H9 (cell line): Measurements from ENCODE around the gene GTPBP4. TPM values are rescaled to one million over a fixed set of nuclear protein-coding genes. Genes with fewer than 3 reads are reported as not detected.

Experiments used
- DNase-seq: peaks from one replicate; pipeline ENCODE4 v3.0.0-alpha.2; 2017
- H2AFZ ChIP-seq: one replicate; pipeline ENCODE4 v1.6.1; 2013; ENCODE audit warnings: mild to moderate bottlenecking, low read length, control low read depth, moderate library complexity
- H2AK5ac ChIP-seq: 2 replicates; pipeline ENCODE4 v1.6.1; 2013; ENCODE audit warnings: low read length, control low read depth, mixed read lengths; ENCODE audit not compliant: insufficient read length
- H2BK120ac ChIP-seq: one replicate; pipeline ENCODE4 v1.6.1; 2013; ENCODE audit warnings: low read depth, mild to moderate bottlenecking, low read length, control low read depth, inconsistent platforms; ENCODE audit not compliant: poor library complexity, severe bottlenecking
- H2BK12ac ChIP-seq: 2 replicates; pipeline ENCODE4 v1.6.1; 2013; ENCODE audit warnings: low read length, control low read depth, mixed read lengths, low read depth; ENCODE audit not compliant: insufficient read length
- H2BK15ac ChIP-seq: 2 replicates; pipeline ENCODE4 v1.6.1; 2013; ENCODE audit warnings: low read depth, low read length, control low read depth
- H2BK20ac ChIP-seq: one replicate; pipeline ENCODE4 v1.6.1; 2013; ENCODE audit warnings: low read depth, mild to moderate bottlenecking, low read length, control low read depth, inconsistent platforms; ENCODE audit not compliant: poor library complexity, severe bottlenecking
- H2BK5ac ChIP-seq: 2 replicates; pipeline ENCODE4 v1.6.1; 2013; ENCODE audit warnings: low read length, control low read depth, mixed read lengths; ENCODE audit not compliant: insufficient read length
- H3K14ac ChIP-seq: 2 replicates; pipeline ENCODE4 v1.6.1; 2013; ENCODE audit warnings: low read length, control low read depth; ENCODE audit not compliant: insufficient read depth
- H3K18ac ChIP-seq: 2 replicates; pipeline ENCODE4 v1.6.1; 2013; ENCODE audit warnings: low read depth, mild to moderate bottlenecking, mixed read lengths, low read length, control low read depth; ENCODE audit not compliant: insufficient read length
- H3K23ac ChIP-seq: 2 replicates; pipeline ENCODE4 v1.6.1; 2013; ENCODE audit warnings: low read length, control low read depth, mixed read lengths, low read depth; ENCODE audit not compliant: insufficient read length
- H3K23me2 ChIP-seq: 2 replicates; pipeline ENCODE4 v1.6.1; 2013; ENCODE audit warnings: low read depth, mild to moderate bottlenecking, mixed read lengths, low read length, control low read depth; ENCODE audit not compliant: insufficient read length, poor library complexity, severe bottlenecking
- H3K27ac ChIP-seq: 2 replicates; pipeline ENCODE4 v1.5.1; 2013; ENCODE audit warnings: low read length, control low read depth, mixed read lengths, low read depth; ENCODE audit not compliant: insufficient read length
- H3K27me3 ChIP-seq: 2 replicates; pipeline ENCODE4 v1.6.1; 2013; ENCODE audit warnings: low read length, control low read depth, inconsistent platforms; ENCODE audit not compliant: insufficient read depth
- H3K4ac ChIP-seq: 2 replicates; pipeline ENCODE4 v1.6.1; 2013; ENCODE audit warnings: low read depth, mild to moderate bottlenecking, control low read depth, inconsistent platforms, low read length, moderate library complexity
- H3K4me1 ChIP-seq: 2 replicates; pipeline ENCODE4 v1.6.1; 2013; ENCODE audit warnings: low read length, control low read depth, inconsistent platforms; ENCODE audit not compliant: insufficient read depth
- H3K4me2 ChIP-seq: 2 replicates; pipeline ENCODE4 v1.6.1; 2013; ENCODE audit warnings: low read length, control low read depth, mixed read lengths; ENCODE audit not compliant: insufficient read length, insufficient read depth
- H3K56ac ChIP-seq: 2 replicates; pipeline ENCODE4 v1.6.1; 2013; ENCODE audit warnings: low read depth, mild to moderate bottlenecking, mixed read lengths, low read length, control low read depth; ENCODE audit not compliant: insufficient read length
- H3K79me1 ChIP-seq: 2 replicates; pipeline ENCODE4 v1.6.1; 2013; ENCODE audit warnings: low read depth, mild to moderate bottlenecking, moderate library complexity, low read length, control low read depth, inconsistent platforms; ENCODE audit not compliant: insufficient read depth, poor library complexity, severe bottlenecking
- H3K79me2 ChIP-seq: 2 replicates; pipeline ENCODE4 v1.6.1; 2013; ENCODE audit warnings: low read length, control low read depth, inconsistent platforms; ENCODE audit not compliant: insufficient read depth
- H3K9ac ChIP-seq: 2 replicates; pipeline ENCODE4 v1.6.1; 2013; ENCODE audit warnings: low read length, control low read depth, mixed read lengths; ENCODE audit not compliant: insufficient read length; ENCODE audit errors: extremely low read depth
- H3K9me3 ChIP-seq: one replicate; pipeline ENCODE4 v1.6.1; 2013; ENCODE audit warnings: low read depth, low read length, inconsistent platforms; ENCODE audit not compliant: control insufficient read depth
- H3T11ph ChIP-seq: one replicate; pipeline ENCODE4 v1.6.1; 2013; ENCODE audit warnings: mild to moderate bottlenecking, low read length, control low read depth, inconsistent platforms
- H4K20me1 ChIP-seq: one replicate; pipeline ENCODE4 v1.6.1; 2013; ENCODE audit not compliant: control insufficient read depth, insufficient read length, insufficient read depth
- H4K5ac ChIP-seq: 2 replicates; pipeline ENCODE4 v1.6.1; 2013; ENCODE audit warnings: low read depth, mild to moderate bottlenecking, mixed read lengths, low read length, control low read depth; ENCODE audit not compliant: insufficient read length
- H4K8ac ChIP-seq: replicated peaks from 2 replicates; pipeline ENCODE4 v1.6.1; 2013; ENCODE audit warnings: low read length, control low read depth, mixed read lengths, low read depth; ENCODE audit not compliant: insufficient read length
- H4K91ac ChIP-seq: 2 replicates; pipeline ENCODE4 v1.6.1; 2013; ENCODE audit warnings: low read depth, mild to moderate bottlenecking, moderate library complexity, mixed read lengths, low read length, control low read depth; ENCODE audit not compliant: insufficient read length
- H3K27ac Mint-ChIP-seq, 3 experiments: 2 replicates in 2 of 3; 3 replicates in 1 of 3; pipeline ENCODE4 v1.8.0; 2020 to 2021; ENCODE audit warnings: mixed read lengths in 3 of 3, mild to moderate bottlenecking in 1 of 3, moderate library complexity in 1 of 3
- H3K27me3 Mint-ChIP-seq: 2 replicates; pipeline ENCODE4 v1.8.0; 2021; ENCODE audit warnings: low read depth, mild to moderate bottlenecking, moderate library complexity, mixed read lengths
- H3K36me3 Mint-ChIP-seq, 3 experiments: 2 replicates in 2 of 3; 3 replicates in 1 of 3; pipeline ENCODE4 v1.8.0; 2020 to 2021; ENCODE audit warnings: low read depth in 3 of 3, mixed read lengths in 3 of 3; ENCODE audit not compliant: insufficient read depth in 1 of 3
- H3K4me1 Mint-ChIP-seq, 2 experiments: 2 replicates each; pipeline ENCODE4 v1.8.0; 2020; ENCODE audit warnings: mixed read lengths in 2 of 2
- H3K4me3 Mint-ChIP-seq, 2 experiments: 2 replicates in 1 of 2; 3 replicates in 1 of 2; pipeline ENCODE4 v1.8.0; 2020 to 2021; ENCODE audit warnings: mild to moderate bottlenecking in 2 of 2, mixed read lengths in 2 of 2, moderate library complexity in 1 of 2
- H3K9me3 Mint-ChIP-seq, 2 experiments: 2 replicates in 1 of 2; 3 replicates in 1 of 2; pipeline ENCODE4 v1.8.0; 2020; ENCODE audit warnings: mild to moderate bottlenecking in 2 of 2, mixed read lengths in 2 of 2, moderate library complexity in 1 of 2
- CTCF ChIP-seq: fragments of 200-600 bp; sonication (generic); conservative IDR thresholded peaks from 3 replicates; pipeline ENCODE4 v1.8.0; 2021; ENCODE audit warnings: antibody characterized with exemption, mild to moderate bottlenecking
- WGBS: extraction: QIAGEN DNeasy Blood & Tissue Kit; methylation state at CpG from one replicate; pipeline ENCODE4 v1.1.7; 2013; ENCODE audit warnings: missing lambda C conversion rate, low lambda C conversion rate, mixed read lengths; ENCODE audit not compliant: insufficient read length; ENCODE audit errors: extremely low coverage; 5-methylcytosine and 5-hydroxymethylcytosine counted together
- total RNA-seq: library from RNA; stranded (reverse); gene quantifications from 2 replicates; pipeline ENCODE4 v1.2.1, GENCODE V29; 2021

Gene GTPBP4
- total RNA-seq, 1 experiment from 2014 or later, result 134 TPM

GRCh38 chr10:1010703-1011102 lies 22.5 kb downstream of the GTPBP4 start:
- H4K5ac ChIP-seq, result no peak overlapping the region
- no CpG with 5 or more reads among the region's 7 CpGs for WGBS
- H2BK12ac ChIP-seq, result no peak overlapping the region
- no peak for DNase-seq
- peaks cover 75 to 92% (median 92%) of the 10 kb centered on the region in 3 experiments; a peak in 6 of 7 replicates for H3K36me3 Mint-ChIP-seq
- no peak overlapping the region for H3K23ac ChIP-seq
- no peaks in the 10 kb centered on the region for H3K79me1 ChIP-seq
- H3K27ac ChIP-seq, result no peak overlapping the region
- TF ChIP-seq CTCF, result no peak
- no peak overlapping the region for H2AFZ ChIP-seq
- H3K79me2 ChIP-seq, result no peaks in the 10 kb centered on the region
- H3K9me3 ChIP-seq, result no peaks in the 10 kb centered on the region
- no peak overlapping the region for H3K14ac ChIP-seq
- H3K27me3 ChIP-seq, result no peaks in the 10 kb centered on the region
- no peak overlapping the region for H2BK5ac ChIP-seq
- no peak overlapping the region for H3K4me2 ChIP-seq
- no peak overlapping the region for H3T11ph ChIP-seq
- no peak overlapping the region for H3K18ac ChIP-seq
- H3K4me3 Mint-ChIP-seq, result no peak overlapping the region
- no peaks in the 10 kb centered on the region; the same call in 1 of the 2 replicates for H3K27me3 Mint-ChIP-seq
- no peak overlapping the region for H2AK5ac ChIP-seq
- no peak overlapping the region for H4K8ac ChIP-seq
- no peak overlapping the region for H3K27ac Mint-ChIP-seq
- H3K9ac ChIP-seq, result no peak overlapping the region
- no peaks in the 10 kb centered on the region for H3K4me1 Mint-ChIP-seq
- H2BK15ac ChIP-seq, result no peak overlapping the region
- no peaks in the 10 kb centered on the region for H3K4me1 ChIP-seq
- no peak overlapping the region for H2BK120ac ChIP-seq
- H2BK20ac ChIP-seq, result no peak overlapping the region
- H3K9me3 Mint-ChIP-seq, result no peaks in the 10 kb centered on the region
- no peaks in the 10 kb centered on the region for H3K23me2 ChIP-seq
- no peak overlapping the region for H4K91ac ChIP-seq
- peaks cover 4% of the 10 kb centered on the region for H4K20me1 ChIP-seq
- no peak overlapping the region for H3K4ac ChIP-seq
- no peak overlapping the region for H3K56ac ChIP-seq
